Measurements from ENCODE around the gene IQSEC1. TPM values are rescaled to one million over a fixed set of nuclear protein-coding genes. Genes with fewer than 3 reads are reported as not detected.

IQSEC1 gene
- total RNA-seq, 1 experiment from 2014 or later = 9.7 TPM

DNA sequence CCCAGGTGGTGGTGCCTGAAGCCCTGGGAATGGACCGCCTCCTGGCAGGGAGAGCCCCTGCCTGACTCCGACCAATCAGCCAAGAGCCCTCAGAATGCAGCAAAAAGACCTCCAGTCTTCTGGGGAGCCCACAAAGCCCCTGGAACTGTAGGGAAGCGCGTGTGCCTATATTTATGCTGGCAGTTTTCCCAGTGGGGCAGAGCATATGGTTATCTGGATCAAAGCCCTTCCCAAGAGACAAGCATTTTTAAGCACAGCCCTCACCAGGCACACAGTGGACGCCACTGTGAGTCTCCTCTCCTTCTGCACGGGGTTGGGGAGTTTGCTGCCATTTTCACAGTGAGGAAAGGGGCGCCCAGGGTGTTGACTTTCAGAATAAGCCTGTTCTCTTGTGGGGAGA, 150.9 kb downstream of the IQSEC1 start:
- no peak for DNase-seq (ENCODE audit: extremely low read depth, low read depth)

DNA sequence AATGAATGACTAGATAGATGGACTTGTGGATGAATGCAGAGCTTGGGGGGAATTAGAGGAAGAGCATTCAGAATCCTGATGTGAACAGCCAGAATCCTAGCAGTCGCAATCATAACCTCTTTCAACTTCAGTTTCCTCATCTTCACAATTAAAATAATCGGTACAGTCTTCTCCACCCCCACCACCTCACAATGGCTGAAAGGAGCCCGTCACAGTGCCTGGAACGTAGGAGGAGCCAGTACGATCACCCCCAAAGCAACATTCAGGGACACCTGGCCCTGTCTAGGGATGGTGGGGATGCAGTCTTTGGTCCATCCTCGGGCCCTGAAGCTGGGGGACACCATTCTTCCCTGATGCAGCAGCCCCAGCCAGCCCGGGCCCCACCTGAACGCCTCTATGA, 151.5 kb downstream of the IQSEC1 start:
- no peak for DNase-seq (ENCODE audit: extremely low read depth, low read depth)

DNA sequence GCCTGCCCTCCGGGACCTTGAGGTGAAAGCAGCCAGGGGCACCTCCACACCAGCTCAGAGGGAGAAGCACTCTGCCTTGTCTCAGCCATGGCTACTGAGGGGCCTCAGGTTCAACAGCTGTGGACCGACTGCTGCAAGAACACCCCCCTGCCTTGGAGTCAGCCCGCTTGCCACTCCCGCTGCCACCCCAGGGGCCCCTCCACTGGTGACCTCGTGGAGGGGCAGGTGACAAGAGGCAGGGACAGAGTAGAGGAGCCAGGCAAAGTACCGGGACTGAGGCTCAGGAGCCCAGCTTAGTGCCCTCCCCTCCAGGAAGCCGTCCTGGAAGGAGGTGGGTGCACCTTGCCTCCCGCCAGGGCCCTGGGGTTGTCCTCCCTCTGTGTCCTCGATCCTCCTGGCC, 152.3 kb downstream of the IQSEC1 start:
- DNase-seq (ENCODE audit: extremely low read depth, low read depth) = no peak

DNA sequence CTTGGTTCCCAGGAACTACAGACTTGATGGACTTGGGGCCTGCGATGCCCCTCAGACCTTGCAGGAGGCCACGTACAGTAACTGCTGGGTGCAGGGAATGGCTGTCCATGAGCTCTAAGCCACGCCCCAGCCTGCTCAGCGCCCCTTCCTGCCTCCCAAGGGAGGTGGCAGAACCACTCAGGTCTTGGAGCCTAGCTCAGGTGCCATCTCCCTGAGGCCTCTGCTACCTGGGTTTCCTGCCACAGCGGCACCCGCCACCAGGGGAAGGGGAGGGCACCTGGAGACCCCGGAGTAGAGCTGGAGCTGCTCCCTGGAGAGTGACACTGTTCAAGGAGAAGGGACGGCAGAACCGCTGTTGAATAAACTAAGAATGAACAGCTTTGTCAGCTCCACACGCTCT, 154.0 kb downstream of the IQSEC1 start:
- DNase-seq (ENCODE audit: extremely low read depth, low read depth) = no peak

DNA sequence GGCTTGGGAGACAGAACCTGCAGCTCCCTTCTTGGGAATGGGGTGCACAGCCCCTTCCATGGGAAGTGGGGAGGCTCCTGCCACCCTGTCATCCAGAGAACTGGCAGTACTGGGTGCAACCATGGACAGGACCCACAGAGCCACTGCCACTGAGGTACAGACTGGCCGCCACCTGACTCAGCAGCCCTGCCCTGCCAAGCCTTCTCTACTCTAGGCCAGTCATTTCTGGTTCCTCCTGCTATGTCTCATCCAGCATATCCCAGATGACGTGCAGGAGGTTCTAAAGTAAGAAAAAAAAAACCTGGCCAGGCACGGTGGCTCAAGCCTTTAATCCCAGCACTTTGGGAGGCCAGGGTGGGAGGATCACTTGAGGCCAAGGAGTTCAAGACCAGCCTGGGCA, 155.0 kb downstream of the IQSEC1 start:
- no peak for DNase-seq (ENCODE audit: extremely low read depth, low read depth)

DNA sequence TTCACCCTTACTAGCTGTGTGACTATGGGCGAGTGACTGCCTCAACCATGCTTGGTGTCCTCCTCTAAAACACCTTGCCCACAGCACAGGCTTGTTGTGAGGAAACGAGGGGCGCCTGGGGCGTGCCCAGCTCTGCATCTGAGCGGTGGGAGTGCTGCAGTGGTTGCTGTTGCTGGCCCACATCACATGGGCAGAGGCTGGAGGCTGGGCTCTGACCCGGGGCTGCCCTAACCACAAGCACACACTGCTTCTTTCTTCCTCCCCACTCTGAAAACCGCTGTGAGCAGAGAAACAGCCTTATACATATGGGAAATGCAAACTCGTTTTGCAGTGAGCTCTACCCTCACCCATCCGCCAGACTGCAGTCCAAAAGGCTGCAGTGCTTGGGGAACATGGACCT, 157.1 kb downstream of the IQSEC1 start:
- no peak for DNase-seq (ENCODE audit: extremely low read depth, low read depth)

DNA sequence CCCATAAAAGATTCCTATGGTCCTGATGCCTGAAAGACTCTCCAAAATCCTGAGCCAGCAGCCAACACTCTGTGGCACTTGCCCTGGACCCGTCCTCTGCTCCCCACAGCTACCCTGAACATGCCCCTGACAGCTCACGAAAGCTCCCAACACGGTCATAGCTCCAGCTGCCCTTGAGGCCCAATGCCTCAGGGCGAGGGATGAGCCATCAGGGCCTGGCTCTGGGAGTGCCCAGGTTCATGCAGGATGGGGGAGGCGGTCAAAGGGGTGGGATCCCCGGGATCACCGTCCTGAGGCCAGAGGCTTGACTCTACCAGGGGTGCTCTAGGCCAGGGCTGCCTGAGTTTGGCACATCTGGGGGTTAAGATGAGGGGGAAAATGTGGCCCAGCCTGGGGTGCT, 159.1 kb downstream of the IQSEC1 start:
- DNase-seq (ENCODE audit: extremely low read depth, low read depth) = no peak

DNA sequence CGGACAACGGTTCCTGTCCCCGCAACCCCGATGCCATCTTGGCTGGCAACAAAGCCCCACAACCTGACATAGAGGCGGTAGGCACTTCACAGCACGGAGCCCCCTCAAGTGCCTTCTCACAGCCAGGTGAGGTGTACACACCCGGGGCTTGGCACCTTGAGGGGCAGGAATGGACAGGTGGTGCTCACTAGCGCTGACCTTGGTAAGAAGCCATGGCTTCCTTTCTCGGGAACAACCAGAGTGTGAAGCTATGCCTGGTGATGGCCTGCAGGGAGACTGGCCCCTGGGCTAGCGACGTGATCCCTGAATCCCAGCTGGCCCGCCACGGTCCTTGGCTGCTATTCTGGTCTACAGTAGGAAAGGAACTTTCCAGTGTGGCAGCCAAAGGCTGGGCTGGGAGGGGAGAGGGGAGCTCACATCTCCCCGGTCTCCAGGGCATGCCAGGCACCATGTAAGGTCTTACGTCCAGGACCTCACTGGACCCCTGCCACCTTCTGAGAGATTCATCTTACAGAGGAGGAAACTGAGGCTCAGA, 161.3 kb downstream of the IQSEC1 start:
- DNase-seq (ENCODE audit: extremely low read depth, low read depth) = no peak

DNA sequence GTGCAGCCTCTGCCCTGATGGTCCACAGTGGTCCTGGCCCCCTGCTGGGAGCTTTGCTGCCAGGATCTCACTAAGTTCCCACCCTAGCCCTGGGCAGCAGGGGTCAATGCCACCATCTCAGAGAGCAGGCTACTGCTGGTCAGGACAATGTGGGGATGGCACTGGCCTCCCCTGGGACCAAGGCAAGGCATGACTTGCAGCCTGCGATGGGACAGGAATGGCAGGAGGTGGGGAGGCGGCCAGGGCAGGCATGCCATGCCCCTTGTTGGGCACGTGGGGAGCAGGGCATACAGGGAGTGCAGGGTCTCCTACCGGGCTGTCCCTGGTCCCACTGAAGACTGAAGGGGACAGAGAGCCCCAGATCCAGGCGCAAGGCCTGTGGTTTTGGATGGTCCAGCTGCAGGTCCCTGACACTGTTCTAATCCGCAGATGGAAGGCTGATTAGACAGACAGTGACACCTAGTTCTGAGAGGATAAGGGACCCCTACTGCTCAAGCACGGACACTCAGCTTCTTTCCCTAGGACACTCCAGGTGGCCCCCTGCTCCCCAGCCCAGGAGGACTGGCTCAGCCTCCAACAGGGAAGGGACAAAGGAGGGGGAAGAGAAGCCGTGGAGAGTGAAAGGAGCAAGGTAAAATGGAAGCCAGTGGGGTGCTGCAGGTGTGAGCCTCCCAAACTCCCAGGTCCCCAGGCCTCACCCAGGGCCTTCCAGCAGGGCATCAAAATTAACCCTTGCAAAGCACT, 162.7 kb downstream of the IQSEC1 start:
- no peak for DNase-seq (ENCODE audit: extremely low read depth, low read depth)

DNA sequence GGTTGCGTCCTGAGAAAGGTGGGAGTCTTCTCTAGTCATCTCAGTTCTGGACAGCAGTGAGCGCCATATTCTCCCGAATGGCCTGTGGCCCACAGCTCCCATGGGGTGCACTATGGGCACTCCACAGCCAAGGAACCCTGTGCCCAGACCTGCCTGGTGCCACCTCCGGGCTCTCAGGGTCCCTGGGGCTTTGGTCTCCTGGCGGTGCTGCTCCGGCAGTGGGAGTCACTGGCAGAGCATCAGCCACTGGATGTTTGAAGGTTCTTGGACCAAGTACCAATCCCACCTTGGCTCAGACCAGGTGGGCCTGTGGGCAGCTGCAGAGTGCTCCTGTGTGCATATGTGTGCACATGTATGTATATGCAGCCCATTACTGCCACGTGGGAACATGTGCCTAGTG, 163.5 kb downstream of the IQSEC1 start:
- DNase-seq (ENCODE audit: extremely low read depth, low read depth) = no peak

DNA sequence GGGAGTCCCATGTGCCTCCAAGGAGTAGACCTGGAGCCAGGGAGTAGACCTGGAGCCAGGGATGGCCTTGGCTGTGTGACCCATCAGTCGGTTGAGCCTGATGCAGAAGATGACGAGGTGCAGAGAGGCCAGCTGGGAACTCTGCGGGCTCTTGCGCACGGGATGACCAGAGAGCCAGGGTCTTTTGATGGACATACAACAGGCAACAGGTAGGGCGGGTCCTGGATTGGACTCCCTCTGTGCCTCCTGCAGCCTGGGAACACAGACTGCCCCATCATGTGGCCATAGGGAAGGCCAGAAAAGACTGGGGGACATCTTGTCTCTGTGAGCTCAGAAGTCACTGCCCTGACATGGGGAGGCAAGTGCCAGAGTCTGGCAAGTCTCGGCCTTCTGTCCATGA, 164.4 kb downstream of the IQSEC1 start:
- DNase-seq (ENCODE audit: extremely low read depth, low read depth) = no peak

DNA sequence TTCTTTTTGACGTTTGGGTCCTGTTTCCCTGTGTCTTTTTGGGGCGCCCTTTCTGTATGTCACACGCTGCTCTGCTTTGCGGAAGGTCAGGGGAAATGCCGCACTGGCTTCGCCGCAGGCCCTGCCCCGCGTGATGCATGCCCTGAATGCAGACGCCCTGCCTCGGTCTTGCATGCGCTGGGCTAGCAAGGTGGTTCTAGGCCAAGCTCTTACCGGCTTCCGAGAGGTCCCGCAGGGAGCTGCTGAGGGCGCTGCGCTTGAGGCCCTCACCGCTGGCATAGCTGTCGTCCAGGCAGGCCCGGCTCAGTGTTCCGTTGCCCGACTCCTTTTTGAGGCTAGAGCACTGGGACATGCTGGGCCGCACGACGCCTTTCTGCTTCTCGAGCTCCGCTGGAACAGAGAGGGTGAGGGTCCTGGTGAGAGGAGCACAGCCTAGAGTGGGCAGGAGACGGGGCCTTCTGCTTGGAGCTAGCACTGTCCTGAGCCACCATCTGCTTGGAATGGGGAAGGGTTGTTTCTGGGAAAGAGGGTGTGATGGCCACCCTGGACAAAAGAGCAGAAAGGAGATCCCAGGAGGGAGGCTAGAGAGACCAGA, 165.0 kb downstream of the IQSEC1 start:
- no peak for DNase-seq (ENCODE audit: extremely low read depth, low read depth)

DNA sequence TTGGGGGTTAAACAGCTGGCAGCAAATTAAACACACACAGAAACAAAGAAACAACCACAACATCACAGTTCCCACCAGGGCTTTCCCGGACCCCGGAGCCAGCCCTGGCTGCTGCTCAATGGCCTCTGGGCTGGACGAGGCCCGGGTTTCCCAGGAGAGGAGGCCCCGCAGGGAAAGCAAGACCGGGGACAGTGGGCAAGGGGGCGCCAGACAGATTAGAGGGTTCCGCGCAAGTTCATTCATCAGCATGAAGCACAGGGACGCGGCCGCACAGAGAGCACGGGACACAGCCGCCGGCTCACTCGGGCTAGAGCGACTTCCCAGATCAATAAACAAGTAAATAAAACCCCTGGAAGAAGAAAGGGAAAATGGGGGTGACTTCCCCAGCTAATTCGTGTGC, 165.5 kb downstream of the IQSEC1 start:
- no peak for DNase-seq (ENCODE audit: extremely low read depth, low read depth)

DNA sequence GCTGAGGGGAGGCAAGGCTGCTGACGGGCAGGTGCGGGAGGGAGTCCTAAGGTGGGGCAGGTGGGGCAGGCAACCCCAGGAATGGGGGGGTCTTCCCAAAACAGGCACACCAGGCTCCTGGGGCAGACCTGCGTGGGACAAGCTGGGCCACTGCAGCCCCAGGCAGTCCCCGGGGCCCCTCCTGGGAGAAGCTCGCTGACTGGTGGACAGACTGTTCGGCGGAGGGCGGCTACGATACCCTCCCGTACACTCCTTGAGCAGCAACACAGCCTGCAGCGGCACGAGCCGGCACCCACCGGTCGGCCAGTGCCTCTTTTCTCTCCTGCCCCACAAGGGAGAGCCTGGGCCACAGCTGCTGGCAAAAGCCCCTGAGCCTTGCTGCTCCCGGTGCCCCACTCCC, 165.9 kb downstream of the IQSEC1 start:
- DNase-seq (ENCODE audit: extremely low read depth, low read depth) = no peak

DNA sequence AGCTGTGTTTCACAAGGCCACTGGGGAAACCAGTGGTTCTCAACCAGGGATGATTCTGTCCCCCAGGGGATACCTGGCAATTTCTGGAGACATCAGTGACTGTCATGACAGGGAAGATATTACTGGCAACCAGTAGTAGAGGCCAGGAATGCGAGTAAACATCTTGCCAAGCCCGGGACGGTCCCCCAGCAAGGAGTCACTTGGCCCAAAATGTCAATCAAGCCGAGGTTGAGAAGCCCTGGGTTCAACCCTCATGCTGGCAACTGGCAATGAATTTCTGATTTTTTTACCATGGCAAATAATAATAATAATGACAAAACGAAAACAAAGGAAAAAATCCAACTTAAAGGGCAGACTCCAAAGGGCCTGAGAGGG, 166.3 kb downstream of the IQSEC1 start:
- DNase-seq (ENCODE audit: extremely low read depth, low read depth) = no peak

DNA sequence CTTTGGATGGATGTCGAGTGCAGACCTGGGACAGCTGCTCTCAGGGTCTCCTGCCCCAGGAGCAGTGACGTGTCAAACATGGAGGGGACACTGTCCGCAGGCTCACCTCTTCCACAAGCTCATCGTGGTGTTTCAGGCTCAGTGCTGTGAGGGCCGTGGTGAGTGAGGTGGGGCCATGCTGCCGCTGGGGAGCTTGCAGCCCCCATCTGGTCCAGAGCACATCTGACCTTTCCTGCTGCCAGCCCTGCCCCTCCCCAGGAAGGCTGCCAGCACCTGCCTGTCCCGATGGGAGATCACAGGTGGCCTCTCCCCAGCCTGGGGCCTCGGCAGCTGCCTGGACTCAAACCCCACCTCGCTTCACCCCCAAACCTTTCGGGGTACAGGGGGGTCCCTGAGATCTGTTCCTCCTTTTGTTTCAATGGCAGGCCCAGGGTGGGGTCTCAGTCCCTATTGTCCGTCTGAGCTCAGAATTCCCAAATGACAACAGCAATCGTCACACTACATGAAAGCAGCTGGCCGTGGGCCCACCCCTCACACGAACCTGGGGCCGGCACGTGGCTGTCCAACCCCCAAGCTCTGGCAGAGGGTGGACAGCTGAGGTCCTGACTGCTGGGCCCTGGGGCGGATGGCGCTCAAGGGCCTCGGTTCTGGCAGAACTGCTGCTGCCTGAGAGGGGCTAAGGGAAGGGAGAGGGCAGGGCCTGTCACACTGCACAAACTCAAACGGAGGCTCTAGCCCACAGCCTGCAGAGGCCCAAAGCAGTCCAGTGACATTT, 166.9 kb downstream of the IQSEC1 start:
- no peak for DNase-seq (ENCODE audit: extremely low read depth, low read depth)

DNA sequence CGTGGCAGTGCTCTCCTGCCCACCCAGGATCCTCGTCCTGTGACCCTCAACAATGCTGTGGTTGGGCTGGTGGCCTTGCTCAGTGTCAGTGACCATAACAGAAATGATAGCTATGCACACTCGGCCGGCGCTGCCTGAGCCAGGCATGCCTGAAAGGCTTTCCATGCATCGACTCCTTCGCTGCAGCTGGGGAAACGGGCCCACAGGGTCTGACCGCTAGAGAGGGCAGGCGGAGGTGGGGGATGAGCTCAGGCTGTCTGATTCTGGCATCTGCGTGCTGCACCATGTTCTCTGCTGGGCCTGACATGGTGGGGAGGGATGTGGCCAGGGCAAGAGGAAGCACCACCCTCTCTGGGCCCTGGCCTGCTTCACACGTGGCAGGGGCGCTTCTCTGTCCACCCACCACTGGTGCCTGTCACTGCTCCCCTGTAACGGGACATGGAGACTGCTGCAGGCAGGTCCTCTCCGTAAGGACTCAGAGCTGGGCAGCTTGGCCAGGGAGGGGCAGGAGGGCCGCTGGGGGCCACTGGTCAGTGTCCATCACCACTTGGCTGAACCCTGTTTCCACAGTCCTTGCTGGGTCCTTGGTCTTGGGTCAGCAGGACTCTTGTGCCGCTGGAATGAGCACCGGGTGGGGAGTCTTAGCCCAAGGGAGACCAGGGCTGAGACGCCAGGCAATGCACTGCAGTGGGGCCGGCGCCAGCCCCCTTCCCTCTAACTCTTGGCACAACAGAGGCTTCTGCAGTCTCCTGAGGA, 167.7 kb downstream of the IQSEC1 start:
- DNase-seq (ENCODE audit: extremely low read depth, low read depth) = no peak

DNA sequence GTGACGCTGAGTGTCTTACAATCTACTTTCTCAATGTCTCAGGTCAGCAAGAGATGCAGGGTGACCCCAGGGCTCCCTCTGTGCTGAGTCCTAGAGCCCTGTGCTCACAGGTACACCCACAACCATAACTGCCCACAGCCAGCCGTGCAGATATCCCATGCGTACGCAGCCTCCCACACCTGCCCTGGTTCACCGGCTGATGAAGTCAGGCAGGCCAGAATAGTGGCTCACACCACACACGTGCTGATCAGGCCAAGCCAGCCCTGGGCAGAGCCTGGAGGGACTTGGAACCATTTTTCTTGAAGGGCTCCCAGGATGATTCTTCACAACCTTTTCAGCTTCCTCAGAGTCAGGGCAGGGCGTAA, 168.3 kb downstream of the IQSEC1 start:
- no peak for DNase-seq (ENCODE audit: extremely low read depth, low read depth)

DNA sequence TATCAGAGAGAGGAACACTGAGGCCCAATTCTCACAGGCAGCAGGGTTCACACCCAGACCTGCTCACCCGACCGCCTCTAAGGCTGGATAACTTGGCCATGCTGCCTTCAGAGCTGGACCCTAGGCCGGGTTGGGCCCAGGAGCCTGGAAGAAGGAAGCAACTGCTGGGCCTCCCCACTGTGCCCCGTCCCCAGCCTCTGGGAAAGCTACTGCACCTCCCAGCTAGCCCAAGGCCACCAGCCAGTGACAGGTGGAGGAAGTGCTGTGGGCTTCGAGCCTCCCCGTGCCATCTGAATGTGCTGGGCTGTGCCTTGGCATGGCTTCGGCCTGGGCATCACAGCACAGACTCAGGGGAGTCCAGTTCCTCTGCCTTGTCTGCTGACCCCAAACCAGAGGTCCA, 169.3 kb downstream of the IQSEC1 start:
- no peak for DNase-seq (ENCODE audit: extremely low read depth, low read depth)

DNA sequence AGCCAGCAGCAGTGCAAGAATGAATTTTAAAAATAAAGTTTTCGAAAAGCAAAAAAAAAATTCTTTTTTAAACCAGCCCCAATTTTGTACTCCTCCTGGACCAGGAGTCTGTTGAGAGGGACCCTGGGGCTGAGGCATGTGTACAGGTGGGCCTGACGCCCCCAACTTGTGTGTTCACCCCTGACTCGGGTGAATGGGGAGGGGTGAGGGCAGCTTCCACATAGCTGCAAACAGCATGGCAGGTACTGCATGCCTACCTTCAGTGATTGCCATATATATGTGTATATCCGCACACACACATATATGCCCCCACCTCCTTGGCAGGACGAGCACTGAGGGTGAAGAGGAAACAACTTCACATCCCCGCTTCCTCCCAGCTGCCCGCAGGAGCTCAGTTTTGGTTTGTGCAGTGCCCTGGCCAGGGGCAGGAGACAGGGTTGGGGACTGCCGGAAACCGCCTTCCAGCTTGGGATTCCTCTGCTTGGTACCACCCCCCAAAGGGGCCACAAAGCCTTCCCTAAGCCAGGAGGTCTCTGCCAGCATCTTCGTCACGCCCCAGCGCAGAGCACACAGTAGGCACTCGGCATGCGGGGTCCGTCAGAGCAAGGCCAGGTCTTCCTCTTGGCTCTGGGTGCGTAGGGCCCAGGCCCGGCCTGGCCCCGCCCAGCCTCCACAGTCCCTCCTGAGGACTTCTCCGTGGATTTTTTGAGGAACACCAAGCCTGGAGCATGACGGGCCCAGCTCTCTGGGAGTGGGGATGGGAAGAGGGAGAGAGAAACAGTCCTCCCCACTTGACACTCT, 170.0 kb downstream of the IQSEC1 start:
- DNase-seq (ENCODE audit: extremely low read depth, low read depth) = no peak
